Sigmoid colon (tissue), 4 donors: ENCODE results near the gene RAD21L1.

Source experiments
- EP300 ChIP-seq, 4 donors: sonication (generic); formaldehyde crosslinking; IDR thresholded peaks; one replicate each; pipeline ENCODE4 v1.6.1; 2017; ENCODE audit warnings: antibody characterized with exemption in 4 of 4
- POLR2A ChIP-seq, 2 donors: fragments of 450-650 bp; IDR thresholded peaks; one replicate each; pipeline ENCODE4 v1.6.1; 2016; ENCODE audit warnings: antibody characterized with exemption in 2 of 2, mild to moderate bottlenecking in 2 of 2, moderate library complexity in 2 of 2
- TF ChIP-seq, protein P1 (sequence below), 4 experiments: fragments of 450-650 bp in 3 of 4; fragments of 200-600 bp in 1 of 4; IDR thresholded peaks; one replicate each; pipeline ENCODE4 v1.5.1; 2016 to 2019; ENCODE audit warnings: antibody characterized with exemption in 4 of 4, mild to moderate bottlenecking in 3 of 4, moderate library complexity in 2 of 4

DNA sequence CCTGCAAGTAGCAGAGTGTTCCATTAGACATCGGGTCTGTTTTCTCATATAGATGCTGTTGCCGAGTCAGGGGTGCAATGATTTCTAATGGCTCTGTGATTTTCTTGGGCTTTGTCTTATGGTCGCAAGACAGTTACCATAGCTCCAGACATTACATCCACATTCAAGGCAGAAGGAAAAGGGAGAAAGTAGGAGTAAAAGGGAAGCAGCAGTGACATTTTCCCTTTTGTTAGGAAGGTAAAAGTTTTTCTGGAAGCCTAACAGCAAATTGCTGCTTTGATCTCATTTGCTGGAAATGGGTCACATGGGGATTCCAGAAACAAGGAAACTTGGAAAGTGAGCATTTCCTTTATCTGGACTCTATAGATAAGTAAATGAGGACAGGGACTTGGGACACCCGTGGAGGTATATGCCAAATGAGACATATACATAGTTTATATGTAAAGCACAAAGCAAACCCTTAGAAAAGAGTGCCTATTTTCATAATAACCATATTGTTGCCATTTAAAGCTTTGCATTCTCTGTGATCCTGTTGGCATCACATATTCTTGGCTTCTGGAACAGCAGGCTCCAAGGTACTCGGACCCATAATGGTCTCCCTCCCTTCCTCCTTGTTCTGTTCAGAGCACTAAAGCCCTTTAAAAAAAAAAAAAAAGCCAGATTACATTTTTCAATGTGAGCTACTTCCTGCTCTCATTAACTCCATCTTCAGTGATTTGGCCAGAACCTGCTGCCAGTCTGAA lies 22.9 kb upstream of the RAD21L1 start, which contains the start of gene C20orf202:
- TF ChIP-seq EP300 (IDR thresholded peaks at IDR 0.05) (no peak), POLR2A (IDR thresholded peaks at IDR 0.05) (no peak)
- TF ChIP-seq, protein P1, sequence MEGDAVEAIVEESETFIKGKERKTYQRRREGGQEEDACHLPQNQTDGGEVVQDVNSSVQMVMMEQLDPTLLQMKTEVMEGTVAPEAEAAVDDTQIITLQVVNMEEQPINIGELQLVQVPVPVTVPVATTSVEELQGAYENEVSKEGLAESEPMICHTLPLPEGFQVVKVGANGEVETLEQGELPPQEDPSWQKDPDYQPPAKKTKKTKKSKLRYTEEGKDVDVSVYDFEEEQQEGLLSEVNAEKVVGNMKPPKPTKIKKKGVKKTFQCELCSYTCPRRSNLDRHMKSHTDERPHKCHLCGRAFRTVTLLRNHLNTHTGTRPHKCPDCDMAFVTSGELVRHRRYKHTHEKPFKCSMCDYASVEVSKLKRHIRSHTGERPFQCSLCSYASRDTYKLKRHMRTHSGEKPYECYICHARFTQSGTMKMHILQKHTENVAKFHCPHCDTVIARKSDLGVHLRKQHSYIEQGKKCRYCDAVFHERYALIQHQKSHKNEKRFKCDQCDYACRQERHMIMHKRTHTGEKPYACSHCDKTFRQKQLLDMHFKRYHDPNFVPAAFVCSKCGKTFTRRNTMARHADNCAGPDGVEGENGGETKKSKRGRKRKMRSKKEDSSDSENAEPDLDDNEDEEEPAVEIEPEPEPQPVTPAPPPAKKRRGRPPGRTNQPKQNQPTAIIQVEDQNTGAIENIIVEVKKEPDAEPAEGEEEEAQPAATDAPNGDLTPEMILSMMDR (IDR thresholded peaks at IDR 0.05): no peak
